H1 (cell line): ENCODE results near the gene RASD1. TPM values are rescaled to one million over a fixed set of nuclear protein-coding genes. Genes with fewer than 3 reads are reported as not detected.

ENCODE experiments used
- CEBPB ChIP-seq: IDR thresholded peaks from 2 replicates; pipeline ENCODE4 v1.6.1; 2012; ENCODE audit warnings: low read depth, low read length
- EZH2 ChIP-seq: fragments of 200-600 bp; sonication (generic); IDR thresholded peaks from 2 replicates; pipeline ENCODE4 v1.7.1; 2012; ENCODE audit warnings: low read depth, mild to moderate bottlenecking, moderate library complexity, low read length, inconsistent platforms; ENCODE audit not compliant: severe bottlenecking
- SUZ12 ChIP-seq: fragments of 200-600 bp; sonication (generic); IDR thresholded peaks from 2 replicates; pipeline ENCODE4 v1.6.1; 2012; ENCODE audit warnings: mild to moderate bottlenecking, inconsistent platforms, low read length, moderate library complexity, mixed read lengths
- polyA plus RNA-seq, 7 experiments: library from polyadenylated mRNA; depleted of rRNA in 3 of 7; stranded (reverse) in 5 of 7; unstranded in 2 of 7; fragments of >200 nt in 5 of 7; fragments of 200-250 nt in 2 of 7; gene quantifications; 1 replicate in 5 of 7; 2 replicates in 1 of 7; 4 replicates in 1 of 7; pipeline versions ENCODE4 v1.2.1 to v1.2.3, GENCODE V29; 2011 to 2013; ENCODE audit warnings: missing spikeins in 2 of 7, mixed read lengths in 2 of 7
- total RNA-seq: library from RNA; stranded (reverse); fragmentation: NEBNext Ultra II Directional; extraction: Animal tissue kit (Norgen Biotek cat#: 25700); gene quantifications from 2 replicates; pipeline ENCODE4 v1.2.1, GENCODE V29; 2021
- TF ChIP-seq, protein P1 (sequence below): fragments of 300-600 bp; sonication (generic); IDR thresholded peaks from 2 replicates; pipeline ENCODE4 v1.7.1; 2012; ENCODE audit warnings: low read length, moderate library complexity, mild to moderate bottlenecking, inconsistent platforms; ENCODE audit not compliant: insufficient replicate concordance

RASD1 gene
- total and polyA plus RNA-seq, 2 of the 8 experiments (the other 6 are each of a cell fraction or from before 2014, with no cell fraction given): 2.3 to 2.6 TPM

- TF ChIP-seq, protein P1, sequence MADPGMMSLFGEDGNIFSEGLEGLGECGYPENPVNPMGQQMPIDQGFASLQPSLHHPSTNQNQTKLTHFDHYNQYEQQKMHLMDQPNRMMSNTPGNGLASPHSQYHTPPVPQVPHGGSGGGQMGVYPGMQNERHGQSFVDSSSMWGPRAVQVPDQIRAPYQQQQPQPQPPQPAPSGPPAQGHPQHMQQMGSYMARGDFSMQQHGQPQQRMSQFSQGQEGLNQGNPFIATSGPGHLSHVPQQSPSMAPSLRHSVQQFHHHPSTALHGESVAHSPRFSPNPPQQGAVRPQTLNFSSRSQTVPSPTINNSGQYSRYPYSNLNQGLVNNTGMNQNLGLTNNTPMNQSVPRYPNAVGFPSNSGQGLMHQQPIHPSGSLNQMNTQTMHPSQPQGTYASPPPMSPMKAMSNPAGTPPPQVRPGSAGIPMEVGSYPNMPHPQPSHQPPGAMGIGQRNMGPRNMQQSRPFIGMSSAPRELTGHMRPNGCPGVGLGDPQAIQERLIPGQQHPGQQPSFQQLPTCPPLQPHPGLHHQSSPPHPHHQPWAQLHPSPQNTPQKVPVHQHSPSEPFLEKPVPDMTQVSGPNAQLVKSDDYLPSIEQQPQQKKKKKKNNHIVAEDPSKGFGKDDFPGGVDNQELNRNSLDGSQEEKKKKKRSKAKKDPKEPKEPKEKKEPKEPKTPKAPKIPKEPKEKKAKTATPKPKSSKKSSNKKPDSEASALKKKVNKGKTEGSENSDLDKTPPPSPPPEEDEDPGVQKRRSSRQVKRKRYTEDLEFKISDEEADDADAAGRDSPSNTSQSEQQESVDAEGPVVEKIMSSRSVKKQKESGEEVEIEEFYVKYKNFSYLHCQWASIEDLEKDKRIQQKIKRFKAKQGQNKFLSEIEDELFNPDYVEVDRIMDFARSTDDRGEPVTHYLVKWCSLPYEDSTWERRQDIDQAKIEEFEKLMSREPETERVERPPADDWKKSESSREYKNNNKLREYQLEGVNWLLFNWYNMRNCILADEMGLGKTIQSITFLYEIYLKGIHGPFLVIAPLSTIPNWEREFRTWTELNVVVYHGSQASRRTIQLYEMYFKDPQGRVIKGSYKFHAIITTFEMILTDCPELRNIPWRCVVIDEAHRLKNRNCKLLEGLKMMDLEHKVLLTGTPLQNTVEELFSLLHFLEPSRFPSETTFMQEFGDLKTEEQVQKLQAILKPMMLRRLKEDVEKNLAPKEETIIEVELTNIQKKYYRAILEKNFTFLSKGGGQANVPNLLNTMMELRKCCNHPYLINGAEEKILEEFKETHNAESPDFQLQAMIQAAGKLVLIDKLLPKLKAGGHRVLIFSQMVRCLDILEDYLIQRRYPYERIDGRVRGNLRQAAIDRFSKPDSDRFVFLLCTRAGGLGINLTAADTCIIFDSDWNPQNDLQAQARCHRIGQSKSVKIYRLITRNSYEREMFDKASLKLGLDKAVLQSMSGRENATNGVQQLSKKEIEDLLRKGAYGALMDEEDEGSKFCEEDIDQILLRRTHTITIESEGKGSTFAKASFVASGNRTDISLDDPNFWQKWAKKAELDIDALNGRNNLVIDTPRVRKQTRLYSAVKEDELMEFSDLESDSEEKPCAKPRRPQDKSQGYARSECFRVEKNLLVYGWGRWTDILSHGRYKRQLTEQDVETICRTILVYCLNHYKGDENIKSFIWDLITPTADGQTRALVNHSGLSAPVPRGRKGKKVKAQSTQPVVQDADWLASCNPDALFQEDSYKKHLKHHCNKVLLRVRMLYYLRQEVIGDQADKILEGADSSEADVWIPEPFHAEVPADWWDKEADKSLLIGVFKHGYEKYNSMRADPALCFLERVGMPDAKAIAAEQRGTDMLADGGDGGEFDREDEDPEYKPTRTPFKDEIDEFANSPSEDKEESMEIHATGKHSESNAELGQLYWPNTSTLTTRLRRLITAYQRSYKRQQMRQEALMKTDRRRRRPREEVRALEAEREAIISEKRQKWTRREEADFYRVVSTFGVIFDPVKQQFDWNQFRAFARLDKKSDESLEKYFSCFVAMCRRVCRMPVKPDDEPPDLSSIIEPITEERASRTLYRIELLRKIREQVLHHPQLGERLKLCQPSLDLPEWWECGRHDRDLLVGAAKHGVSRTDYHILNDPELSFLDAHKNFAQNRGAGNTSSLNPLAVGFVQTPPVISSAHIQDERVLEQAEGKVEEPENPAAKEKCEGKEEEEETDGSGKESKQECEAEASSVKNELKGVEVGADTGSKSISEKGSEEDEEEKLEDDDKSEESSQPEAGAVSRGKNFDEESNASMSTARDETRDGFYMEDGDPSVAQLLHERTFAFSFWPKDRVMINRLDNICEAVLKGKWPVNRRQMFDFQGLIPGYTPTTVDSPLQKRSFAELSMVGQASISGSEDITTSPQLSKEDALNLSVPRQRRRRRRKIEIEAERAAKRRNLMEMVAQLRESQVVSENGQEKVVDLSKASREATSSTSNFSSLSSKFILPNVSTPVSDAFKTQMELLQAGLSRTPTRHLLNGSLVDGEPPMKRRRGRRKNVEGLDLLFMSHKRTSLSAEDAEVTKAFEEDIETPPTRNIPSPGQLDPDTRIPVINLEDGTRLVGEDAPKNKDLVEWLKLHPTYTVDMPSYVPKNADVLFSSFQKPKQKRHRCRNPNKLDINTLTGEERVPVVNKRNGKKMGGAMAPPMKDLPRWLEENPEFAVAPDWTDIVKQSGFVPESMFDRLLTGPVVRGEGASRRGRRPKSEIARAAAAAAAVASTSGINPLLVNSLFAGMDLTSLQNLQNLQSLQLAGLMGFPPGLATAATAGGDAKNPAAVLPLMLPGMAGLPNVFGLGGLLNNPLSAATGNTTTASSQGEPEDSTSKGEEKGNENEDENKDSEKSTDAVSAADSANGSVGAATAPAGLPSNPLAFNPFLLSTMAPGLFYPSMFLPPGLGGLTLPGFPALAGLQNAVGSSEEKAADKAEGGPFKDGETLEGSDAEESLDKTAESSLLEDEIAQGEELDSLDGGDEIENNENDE: no peak
- TF ChIP-seq SUZ12 (no peak), CEBPB (no peak), EZH2 (no peak)
These were observed 31.8 kb upstream of the RASD1 start (continued) for GRCh38 chr17:17527956-17528500.
